ENCODE results near the gene NRARP.

DNA sequence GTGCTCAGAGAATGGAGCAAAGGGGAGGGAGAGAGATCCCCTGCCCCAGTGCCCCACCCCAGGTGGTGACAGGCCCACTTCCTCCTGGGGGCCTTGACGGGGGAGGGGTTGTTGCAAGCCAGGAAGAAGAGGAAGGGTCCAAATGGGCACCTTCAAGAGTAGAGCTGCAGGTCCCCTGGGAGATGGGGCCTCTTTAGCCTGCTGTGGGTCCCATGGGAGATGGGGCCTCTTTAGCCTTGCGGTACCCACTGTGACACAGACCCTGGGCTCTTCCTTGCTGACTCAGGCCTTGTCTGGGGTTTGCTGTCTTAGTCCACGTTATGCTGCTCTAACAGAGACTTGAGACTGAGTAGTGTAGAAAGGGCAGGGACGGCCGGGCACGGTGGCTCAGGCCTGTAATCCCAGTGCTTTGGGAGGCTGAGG is 34.1 kb downstream of the NRARP start:
- TF ChIP-seq HDAC2 (IDR thresholded peaks at IDR 0.05) (no peak), EP300 (IDR thresholded peaks at IDR 0.05; ENCODE audit: borderline replicate concordance in 1 of 2, control insufficient read depth in 1 of 2, low read depth in 2 of 2, low read length in 2 of 2) (no peak), CTCF (IDR thresholded peaks at IDR 0.05 in 2 of 3, conservative IDR thresholded peaks at IDR 0.05 in 1 of 3; ENCODE audit: control insufficient read depth in 2 of 3, extremely low read depth in 1 of 3, insufficient read depth in 1 of 3, low read depth in 3 of 3, low read length in 3 of 3) (no peak), POLR2AphosphoS5 (IDR thresholded peaks at IDR 0.05; ENCODE audit: low read length) (no peak), ETV6 (conservative IDR thresholded peaks at IDR 0.05 in 1 of 2, IDR thresholded peaks at IDR 0.05 in 1 of 2; ENCODE audit: borderline replicate concordance in 1 of 2, low read depth in 1 of 2) (no peak), POLR2A (IDR thresholded peaks at IDR 0.05; ENCODE audit: low read depth, low read length) (no peak)
- TF ChIP-seq, protein P1, sequence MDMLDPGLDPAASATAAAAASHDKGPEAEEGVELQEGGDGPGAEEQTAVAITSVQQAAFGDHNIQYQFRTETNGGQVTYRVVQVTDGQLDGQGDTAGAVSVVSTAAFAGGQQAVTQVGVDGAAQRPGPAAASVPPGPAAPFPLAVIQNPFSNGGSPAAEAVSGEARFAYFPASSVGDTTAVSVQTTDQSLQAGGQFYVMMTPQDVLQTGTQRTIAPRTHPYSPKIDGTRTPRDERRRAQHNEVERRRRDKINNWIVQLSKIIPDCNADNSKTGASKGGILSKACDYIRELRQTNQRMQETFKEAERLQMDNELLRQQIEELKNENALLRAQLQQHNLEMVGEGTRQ (IDR thresholded peaks at IDR 0.05; ENCODE audit: borderline replicate concordance, low read depth, low read length), result no peak

All from GM12878 (cell line).